H9 (cell line): ENCODE results near the gene MGA. TPM values are rescaled to one million over a fixed set of nuclear protein-coding genes. Genes with fewer than 3 reads are reported as not detected.

Experiments used
- DNase-seq: peaks from one replicate; pipeline ENCODE4 v3.0.0-alpha.2; 2017
- H2AFZ ChIP-seq: one replicate; pipeline ENCODE4 v1.6.1; 2013; ENCODE audit warnings: mild to moderate bottlenecking, low read length, control low read depth, moderate library complexity
- H2AK5ac ChIP-seq: 2 replicates; pipeline ENCODE4 v1.6.1; 2013; ENCODE audit warnings: low read length, control low read depth, mixed read lengths; ENCODE audit not compliant: insufficient read length
- H2BK120ac ChIP-seq: one replicate; pipeline ENCODE4 v1.6.1; 2013; ENCODE audit warnings: low read depth, mild to moderate bottlenecking, low read length, control low read depth, inconsistent platforms; ENCODE audit not compliant: poor library complexity, severe bottlenecking
- H2BK12ac ChIP-seq: 2 replicates; pipeline ENCODE4 v1.6.1; 2013; ENCODE audit warnings: low read length, control low read depth, mixed read lengths, low read depth; ENCODE audit not compliant: insufficient read length
- H2BK15ac ChIP-seq: 2 replicates; pipeline ENCODE4 v1.6.1; 2013; ENCODE audit warnings: low read depth, low read length, control low read depth
- H2BK20ac ChIP-seq: one replicate; pipeline ENCODE4 v1.6.1; 2013; ENCODE audit warnings: low read depth, mild to moderate bottlenecking, low read length, control low read depth, inconsistent platforms; ENCODE audit not compliant: poor library complexity, severe bottlenecking
- H2BK5ac ChIP-seq: 2 replicates; pipeline ENCODE4 v1.6.1; 2013; ENCODE audit warnings: low read length, control low read depth, mixed read lengths; ENCODE audit not compliant: insufficient read length
- H3K14ac ChIP-seq: 2 replicates; pipeline ENCODE4 v1.6.1; 2013; ENCODE audit warnings: low read length, control low read depth; ENCODE audit not compliant: insufficient read depth
- H3K18ac ChIP-seq: 2 replicates; pipeline ENCODE4 v1.6.1; 2013; ENCODE audit warnings: low read depth, mild to moderate bottlenecking, mixed read lengths, low read length, control low read depth; ENCODE audit not compliant: insufficient read length
- H3K23ac ChIP-seq: 2 replicates; pipeline ENCODE4 v1.6.1; 2013; ENCODE audit warnings: low read length, control low read depth, mixed read lengths, low read depth; ENCODE audit not compliant: insufficient read length
- H3K23me2 ChIP-seq: 2 replicates; pipeline ENCODE4 v1.6.1; 2013; ENCODE audit warnings: low read depth, mild to moderate bottlenecking, mixed read lengths, low read length, control low read depth; ENCODE audit not compliant: insufficient read length, poor library complexity, severe bottlenecking
- H3K27ac ChIP-seq: 2 replicates; pipeline ENCODE4 v1.5.1; 2013; ENCODE audit warnings: low read length, control low read depth, mixed read lengths, low read depth; ENCODE audit not compliant: insufficient read length
- H3K27me3 ChIP-seq: 2 replicates; pipeline ENCODE4 v1.6.1; 2013; ENCODE audit warnings: low read length, control low read depth, inconsistent platforms; ENCODE audit not compliant: insufficient read depth
- H3K4ac ChIP-seq: 2 replicates; pipeline ENCODE4 v1.6.1; 2013; ENCODE audit warnings: low read depth, mild to moderate bottlenecking, control low read depth, inconsistent platforms, low read length, moderate library complexity
- H3K4me1 ChIP-seq: 2 replicates; pipeline ENCODE4 v1.6.1; 2013; ENCODE audit warnings: low read length, control low read depth, inconsistent platforms; ENCODE audit not compliant: insufficient read depth
- H3K4me2 ChIP-seq: 2 replicates; pipeline ENCODE4 v1.6.1; 2013; ENCODE audit warnings: low read length, control low read depth, mixed read lengths; ENCODE audit not compliant: insufficient read length, insufficient read depth
- H3K56ac ChIP-seq: 2 replicates; pipeline ENCODE4 v1.6.1; 2013; ENCODE audit warnings: low read depth, mild to moderate bottlenecking, mixed read lengths, low read length, control low read depth; ENCODE audit not compliant: insufficient read length
- H3K79me1 ChIP-seq: 2 replicates; pipeline ENCODE4 v1.6.1; 2013; ENCODE audit warnings: low read depth, mild to moderate bottlenecking, moderate library complexity, low read length, control low read depth, inconsistent platforms; ENCODE audit not compliant: insufficient read depth, poor library complexity, severe bottlenecking
- H3K79me2 ChIP-seq: 2 replicates; pipeline ENCODE4 v1.6.1; 2013; ENCODE audit warnings: low read length, control low read depth, inconsistent platforms; ENCODE audit not compliant: insufficient read depth
- H3K9ac ChIP-seq: 2 replicates; pipeline ENCODE4 v1.6.1; 2013; ENCODE audit warnings: low read length, control low read depth, mixed read lengths; ENCODE audit not compliant: insufficient read length; ENCODE audit errors: extremely low read depth
- H3K9me3 ChIP-seq: one replicate; pipeline ENCODE4 v1.6.1; 2013; ENCODE audit warnings: low read depth, low read length, inconsistent platforms; ENCODE audit not compliant: control insufficient read depth
- H3T11ph ChIP-seq: one replicate; pipeline ENCODE4 v1.6.1; 2013; ENCODE audit warnings: mild to moderate bottlenecking, low read length, control low read depth, inconsistent platforms
- H4K20me1 ChIP-seq: one replicate; pipeline ENCODE4 v1.6.1; 2013; ENCODE audit not compliant: control insufficient read depth, insufficient read length, insufficient read depth
- H4K5ac ChIP-seq: 2 replicates; pipeline ENCODE4 v1.6.1; 2013; ENCODE audit warnings: low read depth, mild to moderate bottlenecking, mixed read lengths, low read length, control low read depth; ENCODE audit not compliant: insufficient read length
- H4K8ac ChIP-seq: replicated peaks from 2 replicates; pipeline ENCODE4 v1.6.1; 2013; ENCODE audit warnings: low read length, control low read depth, mixed read lengths, low read depth; ENCODE audit not compliant: insufficient read length
- H4K91ac ChIP-seq: 2 replicates; pipeline ENCODE4 v1.6.1; 2013; ENCODE audit warnings: low read depth, mild to moderate bottlenecking, moderate library complexity, mixed read lengths, low read length, control low read depth; ENCODE audit not compliant: insufficient read length
- H3K27ac Mint-ChIP-seq, 3 experiments: 2 replicates in 2 of 3; 3 replicates in 1 of 3; pipeline ENCODE4 v1.8.0; 2020 to 2021; ENCODE audit warnings: mixed read lengths in 3 of 3, mild to moderate bottlenecking in 1 of 3, moderate library complexity in 1 of 3
- H3K27me3 Mint-ChIP-seq: 2 replicates; pipeline ENCODE4 v1.8.0; 2021; ENCODE audit warnings: low read depth, mild to moderate bottlenecking, moderate library complexity, mixed read lengths
- H3K36me3 Mint-ChIP-seq, 3 experiments: 2 replicates in 2 of 3; 3 replicates in 1 of 3; pipeline ENCODE4 v1.8.0; 2020 to 2021; ENCODE audit warnings: low read depth in 3 of 3, mixed read lengths in 3 of 3; ENCODE audit not compliant: insufficient read depth in 1 of 3
- H3K4me1 Mint-ChIP-seq, 2 experiments: 2 replicates each; pipeline ENCODE4 v1.8.0; 2020; ENCODE audit warnings: mixed read lengths in 2 of 2
- H3K4me3 Mint-ChIP-seq, 2 experiments: 2 replicates in 1 of 2; 3 replicates in 1 of 2; pipeline ENCODE4 v1.8.0; 2020 to 2021; ENCODE audit warnings: mild to moderate bottlenecking in 2 of 2, mixed read lengths in 2 of 2, moderate library complexity in 1 of 2
- H3K9me3 Mint-ChIP-seq, 2 experiments: 2 replicates in 1 of 2; 3 replicates in 1 of 2; pipeline ENCODE4 v1.8.0; 2020; ENCODE audit warnings: mild to moderate bottlenecking in 2 of 2, mixed read lengths in 2 of 2, moderate library complexity in 1 of 2
- WGBS: extraction: QIAGEN DNeasy Blood & Tissue Kit; methylation state at CpG from one replicate; pipeline ENCODE4 v1.1.7; 2013; ENCODE audit warnings: missing lambda C conversion rate, low lambda C conversion rate, mixed read lengths; ENCODE audit not compliant: insufficient read length; ENCODE audit errors: extremely low coverage; 5-methylcytosine and 5-hydroxymethylcytosine counted together
- total RNA-seq: library from RNA; stranded (reverse); gene quantifications from 2 replicates; pipeline ENCODE4 v1.2.1, GENCODE V29; 2021
- TF ChIP-seq, protein P1 (sequence below): fragments of 200-600 bp; sonication (generic); conservative IDR thresholded peaks from 3 replicates; pipeline ENCODE4 v1.8.0; 2021; ENCODE audit warnings: antibody characterized with exemption, mild to moderate bottlenecking

MGA gene
- total RNA-seq, 1 experiment from 2014 or later: 62.7 TPM

- DNase-seq: no peak
- H4K20me1 ChIP-seq: no peaks in the 10 kb centered on the region
These were observed 30.4 kb downstream of the MGA start for GRCh38 chr15:41690636-41691035.

More at GRCh38 chr15:41690636-41691035, 30.4 kb downstream of the MGA start:
- Histone ChIP-seq H3K4me1 (no peaks in the 10 kb centered on the region), H2BK15ac (no peak overlapping the region), H3K9me3 (no peaks in the 10 kb centered on the region), H3K27me3 (no peaks in the 10 kb centered on the region), H3K23me2 (no peaks in the 10 kb centered on the region), H3K14ac (no peak overlapping the region), H3K27ac (no peak overlapping the region), H4K8ac (no peak overlapping the region), H3K23ac (no peak overlapping the region), H4K91ac (no peak overlapping the region), H3K56ac (no peak overlapping the region), H2BK120ac (no peak overlapping the region), H3K9ac (no peak overlapping the region), H2AK5ac (no peak overlapping the region), H4K5ac (no peak overlapping the region), H3K4ac (no peak overlapping the region), H2BK20ac (no peak overlapping the region), H3T11ph (no peak overlapping the region), H2AFZ (no peak overlapping the region), H3K79me2 (peaks cover 11% of the 10 kb centered on the region; the same call in 1 of the 2 replicates), H3K18ac (no peak overlapping the region), H2BK5ac (no peak overlapping the region), H3K4me2 (no peak overlapping the region), H2BK12ac (no peak overlapping the region), H3K79me1 (peaks cover 13% of the 10 kb centered on the region)
- no peak overlapping the region for H3K27ac Mint-ChIP-seq
- H3K9me3 Mint-ChIP-seq: no peaks in the 10 kb centered on the region
- TF ChIP-seq, protein P1, sequence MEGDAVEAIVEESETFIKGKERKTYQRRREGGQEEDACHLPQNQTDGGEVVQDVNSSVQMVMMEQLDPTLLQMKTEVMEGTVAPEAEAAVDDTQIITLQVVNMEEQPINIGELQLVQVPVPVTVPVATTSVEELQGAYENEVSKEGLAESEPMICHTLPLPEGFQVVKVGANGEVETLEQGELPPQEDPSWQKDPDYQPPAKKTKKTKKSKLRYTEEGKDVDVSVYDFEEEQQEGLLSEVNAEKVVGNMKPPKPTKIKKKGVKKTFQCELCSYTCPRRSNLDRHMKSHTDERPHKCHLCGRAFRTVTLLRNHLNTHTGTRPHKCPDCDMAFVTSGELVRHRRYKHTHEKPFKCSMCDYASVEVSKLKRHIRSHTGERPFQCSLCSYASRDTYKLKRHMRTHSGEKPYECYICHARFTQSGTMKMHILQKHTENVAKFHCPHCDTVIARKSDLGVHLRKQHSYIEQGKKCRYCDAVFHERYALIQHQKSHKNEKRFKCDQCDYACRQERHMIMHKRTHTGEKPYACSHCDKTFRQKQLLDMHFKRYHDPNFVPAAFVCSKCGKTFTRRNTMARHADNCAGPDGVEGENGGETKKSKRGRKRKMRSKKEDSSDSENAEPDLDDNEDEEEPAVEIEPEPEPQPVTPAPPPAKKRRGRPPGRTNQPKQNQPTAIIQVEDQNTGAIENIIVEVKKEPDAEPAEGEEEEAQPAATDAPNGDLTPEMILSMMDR: no peak
- no CpG with 5 or more reads among the region's 1 CpG for WGBS
- H3K4me1 Mint-ChIP-seq: peaks cover 8 to 16% of the 10 kb centered on the region in 2 experiments
- no peak overlapping the region for H3K4me3 Mint-ChIP-seq
- peaks cover 0 to 3% (median 2%) of the 10 kb centered on the region in 3 experiments; a peak in 2 of 7 replicates for H3K36me3 Mint-ChIP-seq
- no peaks in the 10 kb centered on the region for H3K27me3 Mint-ChIP-seq
